Neuron (in vitro differentiated cells): ENCODE data around the gene ZCCHC2.

Experiments
- H2AFZ ChIP-seq: one replicate; pipeline ENCODE4 v1.6.1; 2013; ENCODE audit warnings: low read depth, mild to moderate bottlenecking, inconsistent platforms, low read length, moderate library complexity
- H3K27me3 ChIP-seq: one replicate; pipeline ENCODE4 v1.6.1; 2013; ENCODE audit warnings: low read length; ENCODE audit not compliant: insufficient read depth
- H3K36me3 ChIP-seq: one replicate; pipeline ENCODE4 v1.6.1; 2013; ENCODE audit warnings: low read length; ENCODE audit not compliant: insufficient read depth
- H3K4me1 ChIP-seq: one replicate; pipeline ENCODE4 v1.6.1; 2013; ENCODE audit warnings: low read length; ENCODE audit not compliant: insufficient read depth
- H3K4me3 ChIP-seq: 2 replicates; pipeline ENCODE4 v1.5.1; 2013; ENCODE audit warnings: mild to moderate bottlenecking, low read length, moderate library complexity
- H3K9me3 ChIP-seq: one replicate; pipeline ENCODE4 v1.6.1; 2013; ENCODE audit warnings: low read length

Gene ZCCHC2

GRCh38 chr18:62522504-62523254, at the start of gene ZCCHC2:
ZCCHC2 (plus strand) TSS chr18:62523025; CDS start chr18:62523425, 400 bp downstream.
- peaks cover 14% of the 10 kb centered on the region for H3K27me3 ChIP-seq
- H2AFZ ChIP-seq, result peak within 1 kb of the TSS; percentile 97
- no peaks in the 10 kb centered on the region for H3K9me3 ChIP-seq
- H3K36me3 ChIP-seq, result no peaks in the 10 kb centered on the region
- H3K4me3 ChIP-seq, result peak within 1 kb of the TSS; percentile 77
- H3K4me1 ChIP-seq, result peaks cover 27% of the 10 kb centered on the region

- no peaks in the 10 kb centered on the region for H3K4me1 ChIP-seq
- H3K36me3 ChIP-seq, result no peaks in the 10 kb centered on the region
- no peaks in the 10 kb centered on the region for H3K9me3 ChIP-seq
- peaks cover 3% of the 10 kb centered on the region for H3K27me3 ChIP-seq
- H3K4me3 ChIP-seq, result no peak overlapping the region
- no peak overlapping the region for H2AFZ ChIP-seq
These were observed 43.3 kb upstream of the ZCCHC2 start for GRCh38 chr18:62479574-62479973.

GRCh38 chr18:62480927-62481326, 41.9 kb upstream of the ZCCHC2 start:
- Histone ChIP-seq H2AFZ (no peak overlapping the region), H3K9me3 (no peaks in the 10 kb centered on the region), H3K4me1 (peaks cover 7% of the 10 kb centered on the region), H3K27me3 (peaks cover 8% of the 10 kb centered on the region), H3K36me3 (no peaks in the 10 kb centered on the region), H3K4me3 (no peak overlapping the region)

GRCh38 chr18:62484941-62485340, 37.9 kb upstream of the ZCCHC2 start:
- peaks cover 7% of the 10 kb centered on the region for H3K4me1 ChIP-seq
- H2AFZ ChIP-seq, result no peak overlapping the region
- no peak overlapping the region for H3K4me3 ChIP-seq
- no peaks in the 10 kb centered on the region for H3K9me3 ChIP-seq
- peaks cover 8% of the 10 kb centered on the region for H3K27me3 ChIP-seq
- no peaks in the 10 kb centered on the region for H3K36me3 ChIP-seq

GRCh38 chr18:62485684-62486083, 37.1 kb upstream of the ZCCHC2 start:
- Histone ChIP-seq H3K9me3 (no peaks in the 10 kb centered on the region), H3K36me3 (no peaks in the 10 kb centered on the region), H3K4me3 (no peak overlapping the region), H3K4me1 (peaks cover 7% of the 10 kb centered on the region), H2AFZ (peak overlapping the region; percentile 17), H3K27me3 (peaks cover 8% of the 10 kb centered on the region)

GRCh38 chr18:62486290-62486964, 36.4 kb upstream of the ZCCHC2 start:
- Histone ChIP-seq H3K36me3 (no peaks in the 10 kb centered on the region), H3K27me3 (peaks cover 8% of the 10 kb centered on the region), H3K4me1 (peaks cover 7% of the 10 kb centered on the region), H3K9me3 (no peaks in the 10 kb centered on the region), H2AFZ (no peak overlapping the region), H3K4me3 (no peak overlapping the region)

GRCh38 chr18:62487161-62487560, 35.7 kb upstream of the ZCCHC2 start:
- Histone ChIP-seq H3K4me3 (no peak overlapping the region), H3K36me3 (no peaks in the 10 kb centered on the region), H3K9me3 (no peaks in the 10 kb centered on the region), H3K27me3 (peaks cover 8% of the 10 kb centered on the region), H2AFZ (no peak overlapping the region), H3K4me1 (peaks cover 7% of the 10 kb centered on the region)

GRCh38 chr18:62490967-62491695, 31.7 kb upstream of the ZCCHC2 start:
- Histone ChIP-seq H3K27me3 (no peaks in the 10 kb centered on the region), H3K36me3 (no peaks in the 10 kb centered on the region), H3K4me3 (no peak overlapping the region), H3K4me1 (no peaks in the 10 kb centered on the region), H2AFZ (no peak overlapping the region), H3K9me3 (no peaks in the 10 kb centered on the region)

GRCh38 chr18:62493033-62493862, 29.6 kb upstream of the ZCCHC2 start:
- H3K4me3 ChIP-seq, result no peak overlapping the region
- H3K27me3 ChIP-seq, result no peaks in the 10 kb centered on the region
- H3K4me1 ChIP-seq, result no peaks in the 10 kb centered on the region
- no peaks in the 10 kb centered on the region for H3K36me3 ChIP-seq
- H2AFZ ChIP-seq, result no peak overlapping the region
- H3K9me3 ChIP-seq, result no peaks in the 10 kb centered on the region

- Histone ChIP-seq H3K4me3 (no peak overlapping the region), H3K27me3 (no peaks in the 10 kb centered on the region), H3K4me1 (peaks cover 9% of the 10 kb centered on the region), H3K36me3 (no peaks in the 10 kb centered on the region), H3K9me3 (no peaks in the 10 kb centered on the region), H2AFZ (no peak overlapping the region)
These were observed 28.1 kb upstream of the ZCCHC2 start for GRCh38 chr18:62494764-62495163.

- no peaks in the 10 kb centered on the region for H3K27me3 ChIP-seq
These were observed 26.6 kb upstream of the ZCCHC2 start for GRCh38 chr18:62496262-62496661.

GRCh38 chr18:62497190-62497772, 25.5 kb upstream of the ZCCHC2 start:
- H2AFZ ChIP-seq, result no peak overlapping the region
- no peaks in the 10 kb centered on the region for H3K36me3 ChIP-seq
- H3K27me3 ChIP-seq, result no peaks in the 10 kb centered on the region
- H3K9me3 ChIP-seq, result no peaks in the 10 kb centered on the region
- H3K4me1 ChIP-seq, result peaks cover 13% of the 10 kb centered on the region
- no peak overlapping the region for H3K4me3 ChIP-seq

More at GRCh38 chr18:62496262-62496661, 26.6 kb upstream of the ZCCHC2 start:
- H3K4me3 ChIP-seq, result no peak overlapping the region
- peaks cover 13% of the 10 kb centered on the region for H3K4me1 ChIP-seq
- no peaks in the 10 kb centered on the region for H3K9me3 ChIP-seq
- H3K36me3 ChIP-seq, result no peaks in the 10 kb centered on the region
- no peak overlapping the region for H2AFZ ChIP-seq
